Spinal cord (tissue), 10 donors: ENCODE results near the gene MSANTD1. TPM values are rescaled to one million over a fixed set of nuclear protein-coding genes. Genes with fewer than 3 reads are reported as not detected.

Source experiments
- DNase-seq, 6 donors: peaks; one replicate each; pipeline versions ENCODE4 v3.0.0 to v3.0.0-alpha.2; 2013 to 2015; ENCODE audit warnings: low spot score in 6 of 6, low read depth in 4 of 6
- H3K27ac ChIP-seq: one replicate; pipeline ENCODE4 v1.5.1; 2013; ENCODE audit warnings: low read depth, low read length, control low read depth
- H3K27me3 ChIP-seq: one replicate; pipeline ENCODE4 v1.6.1; 2013; ENCODE audit warnings: low read length; ENCODE audit not compliant: control insufficient read depth, insufficient read depth
- H3K36me3 ChIP-seq: one replicate; pipeline ENCODE4 v1.6.1; 2013; ENCODE audit warnings: low read length; ENCODE audit not compliant: control insufficient read depth, insufficient read depth
- H3K4me1 ChIP-seq: one replicate; pipeline ENCODE4 v1.6.1; 2013; ENCODE audit warnings: low read length; ENCODE audit not compliant: control insufficient read depth, insufficient read depth
- H3K4me3 ChIP-seq: one replicate; pipeline ENCODE4 v1.5.1; 2013; ENCODE audit warnings: low read depth, low read length, control low read depth
- H3K9me3 ChIP-seq: one replicate; pipeline ENCODE4 v1.6.1; 2013; ENCODE audit warnings: low read length; ENCODE audit not compliant: control insufficient read depth, insufficient read depth
- WGBS: methylation state at CpG from one replicate; pipeline ENCODE4 v1.1.5; 2013; ENCODE audit warnings: missing lambda C conversion rate; ENCODE audit not compliant: insufficient coverage; 5-methylcytosine and 5-hydroxymethylcytosine counted together
- long read RNA-seq, 4 donors: transcript quantifications; one replicate each; lab custom pipeline, GENCODE V29; 2026
- polyA plus RNA-seq, 2 donors: library from polyadenylated mRNA; unstranded; fragments of 120-200 nt; gene quantifications; one replicate each; pipeline ENCODE4 v1.2.1, GENCODE V29; 2013; ENCODE audit not compliant: insufficient read length in 2 of 2
- total RNA-seq, 2 donors: library from RNA; depleted of rRNA in 1 of 2; stranded (reverse); fragments of 120-200 nt in 1 of 2; fragments of >200 nt in 1 of 2; gene quantifications; one replicate each; pipeline versions ENCODE4 v1.2.3 to v1.2.4, GENCODE V29; 2013 to 2014
- donor health status: healthy.

MSANTD1 gene
- 1 to 10 TPM; 1.4 to 2.3 TPM for total RNA-seq
- 1 to 10 TPM; 4.2 to 5.7 TPM for polyA plus RNA-seq
- long read RNA-seq, donor 1 = 0 reads
- long read RNA-seq, donor 2 = 0 reads
- long read RNA-seq, donor 3, partial matches to known transcripts = 0 of 2 reads
- long read RNA-seq, donor 3, other reads (novel, unspliced or antisense) = 0 of 2 reads
- long read RNA-seq, donor 4 = 0 reads

DNA sequence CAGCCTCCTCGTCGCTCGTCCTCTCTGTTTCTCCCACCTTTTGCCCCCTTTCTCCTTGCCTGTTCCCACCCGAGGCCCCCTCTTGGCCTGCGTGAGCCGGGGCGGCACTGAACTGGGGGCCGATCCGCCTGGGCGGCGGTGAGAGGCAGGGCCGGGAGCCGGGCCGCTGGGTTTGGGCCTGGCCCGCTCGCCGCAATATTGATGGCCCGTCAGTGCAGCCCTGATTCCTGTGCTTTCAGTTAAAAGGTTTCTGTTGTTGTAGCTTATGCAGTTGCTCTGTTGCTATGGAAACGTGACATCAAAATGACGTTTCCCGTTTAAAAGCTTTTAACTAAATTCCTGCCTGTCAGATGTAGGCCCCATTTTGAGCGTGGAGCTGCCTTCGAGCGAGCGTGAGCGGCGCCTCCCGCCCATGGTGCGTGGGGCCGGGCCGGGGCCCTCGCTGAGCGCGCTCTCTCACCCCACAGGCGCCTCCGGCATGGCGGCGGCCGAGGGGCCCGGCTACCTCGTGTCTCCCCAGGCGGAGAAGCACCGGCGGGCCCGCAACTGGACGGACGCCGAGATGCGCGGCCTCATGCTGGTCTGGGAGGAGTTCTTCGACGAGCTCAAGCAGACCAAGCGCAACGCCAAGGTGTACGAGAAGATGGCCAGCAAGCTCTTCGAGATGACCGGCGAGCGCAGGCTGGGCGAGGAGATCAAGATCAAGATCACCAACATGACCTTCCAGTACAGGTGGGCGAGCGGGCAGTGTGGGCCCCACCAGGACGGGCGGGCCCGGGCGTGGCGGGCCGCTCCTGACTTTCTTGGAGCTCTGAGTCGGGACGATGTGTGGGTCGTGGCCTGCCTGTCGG lies at the start of gene MSANTD1:
Gene MSANTD1 (plus strand): TSS at position 349 of the 851 bp plus-strand sequence. CDS start 64 bp downstream, at position 413.
- no peaks in the 10 kb centered on the region for H3K9me3 ChIP-seq
- DNase-seq = peak in 5 of 6 donors; percentile 26 to 95 (median 52)
- H3K4me1 ChIP-seq = peaks cover 42% of the 10 kb centered on the region
- no peak within 1 kb of the TSS for H3K27ac ChIP-seq
- H3K4me3 ChIP-seq = no peak within 1 kb of the TSS
- 69% methylated on average over 63 of the region's 72 CpGs for WGBS
- no peaks in the 10 kb centered on the region for H3K27me3 ChIP-seq
- H3K36me3 ChIP-seq = peaks cover 81% of the 10 kb centered on the region

- Histone ChIP-seq H3K36me3 (peaks cover 65% of the 10 kb centered on the region), H3K27me3 (no peaks in the 10 kb centered on the region), H3K4me1 (peaks cover 7% of the 10 kb centered on the region), H3K4me3 (no peak overlapping the region), H3K27ac (no peak overlapping the region), H3K9me3 (no peaks in the 10 kb centered on the region)
- 97% methylated on average over 15 of the region's 17 CpGs for WGBS
- no peak for DNase-seq
Measured at GRCh38 chr4:3199653-3200422, 49.1 kb upstream of the MSANTD1 start.

DNA sequence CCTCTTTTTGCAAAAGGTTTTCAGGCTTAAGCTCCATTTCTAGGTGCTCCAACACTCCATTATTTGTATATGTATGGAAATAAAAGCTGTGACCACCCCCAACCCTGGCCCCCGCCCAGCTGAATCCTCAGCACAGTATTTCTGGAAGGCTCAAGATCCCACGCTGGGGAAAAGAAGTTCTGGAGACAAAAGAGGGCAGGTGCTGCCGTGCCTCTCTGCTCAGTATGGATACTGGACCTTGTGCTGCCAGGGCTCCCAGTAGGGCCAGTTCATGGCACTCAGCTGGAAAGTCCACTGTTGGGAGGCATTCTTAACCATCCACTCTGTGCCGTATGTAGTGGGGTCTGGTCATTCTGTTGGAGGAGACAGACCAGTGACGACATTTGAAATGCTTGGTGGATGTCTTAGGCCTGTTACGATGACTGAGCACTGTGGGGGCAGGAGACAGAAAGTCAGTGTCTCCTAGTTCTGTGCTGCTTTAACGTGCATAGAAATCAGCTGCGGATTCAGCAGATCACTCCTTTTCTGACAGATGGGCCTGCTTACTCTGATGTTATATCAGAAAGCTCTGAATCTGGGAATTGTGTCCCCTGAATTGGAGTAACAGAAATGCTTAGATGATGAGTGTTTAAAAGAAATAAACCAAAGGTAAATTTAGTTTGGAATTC lies 48.4 kb upstream of the MSANTD1 start:
- H3K27me3 ChIP-seq = no peaks in the 10 kb centered on the region
- DNase-seq = no peak
- H3K27ac ChIP-seq = no peak overlapping the region
- WGBS = 74% methylated on average over 7 of the region's 8 CpGs
- H3K4me3 ChIP-seq = no peak overlapping the region
- no peaks in the 10 kb centered on the region for H3K9me3 ChIP-seq
- H3K36me3 ChIP-seq = peaks cover 60% of the 10 kb centered on the region
- peaks cover 7% of the 10 kb centered on the region for H3K4me1 ChIP-seq

GRCh38 chr4:3201718-3202702 lies 46.9 kb upstream of the MSANTD1 start:
- Histone ChIP-seq H3K36me3 (peaks cover 57% of the 10 kb centered on the region), H3K9me3 (no peaks in the 10 kb centered on the region), H3K4me1 (peaks cover 7% of the 10 kb centered on the region), H3K4me3 (no peak overlapping the region), H3K27ac (no peak overlapping the region), H3K27me3 (no peaks in the 10 kb centered on the region)
- 65% methylated on average over 4 of the region's 11 CpGs for WGBS
- peak in 1 of 6 donors; percentile 21 for DNase-seq

DNA sequence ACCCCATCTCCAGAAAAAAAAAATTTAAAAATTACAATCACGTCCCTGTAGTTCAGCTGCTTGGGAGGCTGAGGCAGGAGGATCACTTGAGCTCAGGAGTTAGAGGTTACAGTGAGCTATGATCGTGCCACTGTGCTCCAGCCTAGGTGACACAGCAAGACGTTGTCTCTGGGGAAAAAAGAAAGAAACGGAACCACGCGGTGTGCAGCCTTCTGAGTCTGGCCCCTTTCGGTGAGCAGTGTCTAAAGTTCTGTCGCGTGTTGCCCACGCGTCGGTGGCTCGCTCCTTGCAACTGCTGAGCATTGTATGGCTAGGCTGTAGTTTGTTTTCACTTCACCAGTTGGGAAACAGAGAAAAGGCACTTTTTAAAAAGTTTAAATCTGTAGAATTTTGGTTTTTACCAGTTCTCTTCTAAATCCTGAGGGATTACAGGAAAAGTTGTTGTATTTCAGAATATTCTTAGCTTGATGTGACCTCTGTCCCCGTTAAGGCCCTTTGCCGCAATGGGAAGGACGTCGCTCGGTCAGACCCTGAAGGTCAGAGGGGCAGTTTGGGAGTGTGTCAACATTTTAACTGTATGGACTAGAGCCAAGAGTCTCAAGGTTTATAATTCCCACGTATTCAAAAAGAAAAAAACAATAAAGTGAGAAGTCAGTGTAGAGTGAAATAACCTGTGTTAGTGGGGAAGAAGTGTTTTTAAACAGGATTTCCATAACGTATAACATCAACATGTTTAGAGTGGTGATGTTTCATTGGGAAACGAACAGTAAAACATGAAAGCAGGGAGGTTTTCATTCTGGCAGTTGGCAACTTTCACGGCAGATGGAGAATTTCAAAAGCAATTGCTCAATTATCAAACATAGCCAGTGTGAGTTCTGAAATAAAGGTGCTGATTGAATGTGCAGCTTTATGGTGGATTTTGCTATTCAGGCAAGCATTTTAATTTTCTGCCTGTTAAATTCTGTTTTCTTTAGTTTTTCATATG lies 45.8 kb upstream of the MSANTD1 start:
- Histone ChIP-seq H3K27me3 (no peaks in the 10 kb centered on the region), H3K4me1 (peaks cover 7% of the 10 kb centered on the region), H3K27ac (no peak overlapping the region), H3K4me3 (no peak overlapping the region), H3K36me3 (peaks cover 54% of the 10 kb centered on the region), H3K9me3 (no peaks in the 10 kb centered on the region)
- WGBS = 85% methylated on average over 18 of the region's 22 CpGs
- DNase-seq = peak in 2 of 6 donors; percentile 76 to 83

- DNase-seq = peak in 2 of 6 donors; percentile 25 to 78
- Histone ChIP-seq H3K36me3 (peaks cover 50% of the 10 kb centered on the region), H3K9me3 (no peaks in the 10 kb centered on the region), H3K27ac (no peak overlapping the region), H3K4me1 (peaks cover 7% of the 10 kb centered on the region), H3K4me3 (no peak overlapping the region), H3K27me3 (no peaks in the 10 kb centered on the region)
- 58% methylated on average over 4 of the region's 8 CpGs for WGBS
Measured at GRCh38 chr4:3203971-3204431, 45.0 kb upstream of the MSANTD1 start.

DNA sequence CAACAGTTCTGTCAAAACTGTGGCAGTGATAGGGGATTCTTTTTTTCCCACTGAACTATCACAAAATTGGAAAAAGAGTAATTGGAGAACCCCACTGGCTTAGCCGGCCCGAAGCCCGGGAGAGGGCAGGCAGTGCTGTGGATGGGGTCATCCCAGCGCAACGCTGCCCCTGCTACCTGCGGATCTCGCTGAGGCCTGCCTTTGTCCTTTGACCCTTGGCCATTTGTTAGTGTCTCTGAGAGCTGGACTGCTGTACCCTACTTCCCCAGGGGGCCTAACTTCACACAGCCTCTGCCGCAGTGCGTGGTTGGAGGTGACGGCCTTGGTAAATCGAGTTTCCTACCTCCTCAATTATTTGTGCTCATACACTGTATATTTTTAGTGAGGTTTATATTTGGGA lies 43.0 kb upstream of the MSANTD1 start:
- Histone ChIP-seq H3K36me3 (peaks cover 55% of the 10 kb centered on the region), H3K4me3 (no peak overlapping the region), H3K27ac (no peak overlapping the region), H3K4me1 (peaks cover 7% of the 10 kb centered on the region), H3K27me3 (no peaks in the 10 kb centered on the region), H3K9me3 (no peaks in the 10 kb centered on the region)
- WGBS = 53% methylated on average over 7 of the region's 11 CpGs
- no peak for DNase-seq
